GM08714 (cell line): ENCODE results near the gene SLC28A2.
"Not testable (repeated sequence)": the region's sequence is repeated elsewhere in the genome, so short reads cannot be mapped to it uniquely, and the experiment has no call there.

Experiments
- H3K4me3 ChIP-seq: fragments of 200-500 bp; sonication (Bioruptor generic); 2 replicates; pipeline ENCODE4 v1.5.1; 2014; ENCODE audit warnings: mild to moderate bottlenecking, low read length, inconsistent platforms
- ZNF274 ChIP-seq: IDR thresholded peaks from 2 replicates; pipeline ENCODE4 v1.6.1; 2012; ENCODE audit warnings: mild to moderate bottlenecking, low read depth, low read length

Gene SLC28A2

GRCh38 chr15:45234562-45235235 lies 17.3 kb upstream of the SLC28A2 start:
- H3K4me3 ChIP-seq = no peak overlapping the region
- no peak for TF ChIP-seq ZNF274

DNA sequence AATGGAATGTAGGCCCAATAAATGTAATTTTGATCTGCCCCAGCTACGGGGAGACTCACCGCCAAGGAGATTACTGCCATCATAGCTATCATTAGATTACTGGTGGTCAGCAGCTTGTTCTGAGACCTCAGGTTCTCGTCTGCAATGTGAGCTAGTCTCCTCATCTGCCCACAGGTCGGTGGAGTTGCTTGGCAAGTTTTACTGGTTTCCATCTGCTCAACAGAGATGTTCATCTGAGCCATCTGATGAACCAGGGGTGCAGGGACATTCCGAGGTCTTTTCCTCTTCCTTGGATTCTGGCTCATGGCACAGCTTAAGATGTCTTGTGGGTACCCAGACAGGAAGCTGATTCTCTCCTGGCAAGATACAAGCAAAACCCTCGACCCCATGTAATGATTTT lies 15.2 kb upstream of the SLC28A2 start:
- H3K4me3 ChIP-seq = not testable (repeated sequence)

- no peak overlapping the region for H3K4me3 ChIP-seq
- no peak for TF ChIP-seq ZNF274
Measured at GRCh38 chr15:45242289-45242688, 9.7 kb upstream of the SLC28A2 start.

DNA sequence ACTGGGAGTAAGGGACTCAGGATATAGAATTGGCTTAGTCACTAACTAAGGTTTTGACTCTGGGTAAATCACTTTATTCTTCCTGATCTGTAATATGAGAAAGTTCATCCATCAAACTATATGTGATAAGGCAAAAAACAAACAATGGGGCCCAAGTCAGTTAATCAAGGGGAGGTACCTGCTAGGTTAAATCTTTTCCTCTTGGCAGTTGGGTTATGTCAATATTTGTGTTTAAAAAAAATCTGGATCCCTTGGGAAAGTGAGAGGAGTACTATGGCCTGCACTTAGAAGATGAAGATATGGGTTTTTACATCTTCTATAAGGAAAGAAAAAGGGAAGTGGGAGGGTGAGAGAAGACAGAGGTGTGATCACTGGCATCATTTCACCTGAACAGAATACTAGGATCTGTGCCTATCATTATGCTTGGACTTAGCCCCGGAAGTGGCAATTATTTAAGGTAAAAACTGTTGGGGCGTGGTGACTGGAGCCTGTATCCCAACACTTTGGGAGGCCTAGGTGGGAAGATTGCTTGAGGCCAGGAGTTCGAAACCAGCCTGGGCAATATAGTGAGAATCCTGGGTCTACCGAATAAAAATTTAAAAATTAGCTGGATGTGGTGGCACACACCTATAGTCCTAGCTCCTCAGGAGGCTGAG lies 2.8 kb upstream of the SLC28A2 start:
- no peak for TF ChIP-seq ZNF274
- H3K4me3 ChIP-seq = no peak overlapping the region

- no peak overlapping the region for H3K4me3 ChIP-seq
- no peak for TF ChIP-seq ZNF274
Measured at GRCh38 chr15:45253330-45253729, 1.3 kb downstream of the SLC28A2 start.

DNA sequence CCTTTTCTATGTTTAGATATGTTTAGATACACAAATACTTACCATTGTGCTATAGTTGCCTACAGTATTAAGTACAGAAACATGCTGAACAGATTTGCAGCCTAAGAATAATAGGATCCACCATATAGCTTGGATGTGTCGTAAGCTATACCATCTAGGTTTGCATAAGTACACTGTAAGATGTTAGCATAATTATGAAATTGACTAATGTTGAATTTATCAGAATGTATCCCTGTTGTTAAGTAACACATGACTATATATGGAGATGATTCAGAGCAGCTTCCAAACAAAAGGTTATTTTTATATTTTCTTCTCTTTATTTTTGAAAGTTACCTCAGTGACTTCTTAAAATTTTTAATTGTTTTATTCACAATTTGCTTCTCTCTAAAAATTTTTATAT lies 2.4 kb downstream of the SLC28A2 start:
- TF ChIP-seq ZNF274 = no peak
- H3K4me3 ChIP-seq = no peak overlapping the region

DNA sequence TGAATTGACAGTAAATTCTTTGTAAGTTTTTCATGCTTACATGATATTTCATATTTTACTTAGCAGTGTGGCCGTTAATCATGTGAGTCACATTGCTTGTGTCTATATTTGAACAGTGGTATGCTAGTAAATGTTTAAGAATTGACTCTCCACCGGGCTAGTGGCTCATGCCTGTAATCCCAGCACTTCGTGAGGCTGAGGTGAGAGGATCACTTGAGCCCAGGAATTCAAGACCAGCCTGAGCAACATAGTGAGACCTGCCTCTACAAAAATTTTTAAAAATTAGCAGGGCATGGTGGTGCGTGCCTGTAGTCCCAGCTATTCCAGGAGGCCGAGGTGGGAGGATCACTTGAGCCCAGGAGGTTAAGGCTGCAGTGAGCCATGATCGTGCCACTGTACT lies 2.8 kb downstream of the SLC28A2 start:
- not testable (repeated sequence) for H3K4me3 ChIP-seq

- no peak overlapping the region for H3K4me3 ChIP-seq
- no peak for TF ChIP-seq ZNF274
Measured at GRCh38 chr15:45259796-45260195, 7.8 kb downstream of the SLC28A2 start.

- no peak overlapping the region for H3K4me3 ChIP-seq
- TF ChIP-seq ZNF274 = no peak
Measured at GRCh38 chr15:45262906-45263461, 10.9 kb downstream of the SLC28A2 start.

DNA sequence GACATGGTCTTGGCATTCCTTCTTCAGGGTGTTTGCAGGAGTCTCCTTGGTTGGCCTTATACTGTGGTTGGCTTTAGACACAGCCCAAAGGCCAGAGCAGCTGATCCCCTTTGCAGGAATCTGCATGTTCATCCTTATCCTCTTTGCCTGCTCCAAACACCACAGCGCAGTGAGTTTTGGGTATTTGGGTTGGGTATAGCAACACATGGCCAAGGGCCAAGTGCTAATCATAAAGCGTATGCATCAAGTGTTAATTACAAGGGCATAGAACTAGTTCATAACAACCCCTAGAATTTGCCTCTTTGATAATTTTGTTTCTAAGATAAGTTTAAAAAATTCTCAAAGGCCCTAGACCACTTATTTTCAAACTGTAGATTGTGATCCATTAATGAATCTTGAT lies 11.8 kb downstream of the SLC28A2 start:
- no peak for TF ChIP-seq ZNF274
- no peak overlapping the region for H3K4me3 ChIP-seq

DNA sequence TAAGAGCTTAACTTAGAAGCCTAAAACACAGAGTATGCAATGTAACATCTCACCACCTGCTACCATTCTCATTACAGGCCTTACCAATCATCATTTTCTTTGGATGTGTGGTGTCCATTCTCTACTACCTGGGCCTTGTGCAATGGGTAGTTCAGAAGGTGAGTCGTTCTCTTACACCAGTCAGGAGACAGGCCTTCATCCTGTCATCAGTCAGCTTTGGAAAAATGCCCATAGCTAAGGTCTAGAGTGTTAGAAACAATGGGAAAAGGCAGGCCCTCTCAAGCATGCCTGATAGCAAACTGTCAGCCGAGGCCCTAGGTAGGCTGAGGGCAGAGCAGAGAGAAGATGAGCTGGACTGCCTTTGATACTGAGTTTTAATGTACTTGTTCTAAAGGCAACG lies 13.5 kb downstream of the SLC28A2 start:
- TF ChIP-seq ZNF274 = no peak
- no peak overlapping the region for H3K4me3 ChIP-seq

DNA sequence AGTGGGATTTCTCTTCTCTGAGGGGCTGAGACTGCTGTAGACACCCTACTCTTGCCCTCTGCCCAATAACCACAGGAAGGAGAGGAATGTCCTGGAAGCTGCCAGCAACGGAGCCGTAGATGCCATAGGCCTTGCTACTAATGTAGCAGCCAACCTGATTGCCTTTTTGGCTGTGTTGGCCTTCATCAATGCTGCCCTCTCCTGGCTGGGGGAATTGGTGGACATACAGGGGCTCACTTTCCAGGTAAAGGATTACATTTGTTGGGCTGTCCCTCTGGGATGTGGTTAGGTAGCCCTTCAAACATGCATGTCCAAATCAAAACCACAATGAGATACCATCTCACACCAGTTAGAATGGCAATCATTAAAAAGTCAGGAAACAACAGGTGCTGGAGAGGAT lies 16.1 kb downstream of the SLC28A2 start:
- no peak overlapping the region for H3K4me3 ChIP-seq
- no peak for TF ChIP-seq ZNF274

DNA sequence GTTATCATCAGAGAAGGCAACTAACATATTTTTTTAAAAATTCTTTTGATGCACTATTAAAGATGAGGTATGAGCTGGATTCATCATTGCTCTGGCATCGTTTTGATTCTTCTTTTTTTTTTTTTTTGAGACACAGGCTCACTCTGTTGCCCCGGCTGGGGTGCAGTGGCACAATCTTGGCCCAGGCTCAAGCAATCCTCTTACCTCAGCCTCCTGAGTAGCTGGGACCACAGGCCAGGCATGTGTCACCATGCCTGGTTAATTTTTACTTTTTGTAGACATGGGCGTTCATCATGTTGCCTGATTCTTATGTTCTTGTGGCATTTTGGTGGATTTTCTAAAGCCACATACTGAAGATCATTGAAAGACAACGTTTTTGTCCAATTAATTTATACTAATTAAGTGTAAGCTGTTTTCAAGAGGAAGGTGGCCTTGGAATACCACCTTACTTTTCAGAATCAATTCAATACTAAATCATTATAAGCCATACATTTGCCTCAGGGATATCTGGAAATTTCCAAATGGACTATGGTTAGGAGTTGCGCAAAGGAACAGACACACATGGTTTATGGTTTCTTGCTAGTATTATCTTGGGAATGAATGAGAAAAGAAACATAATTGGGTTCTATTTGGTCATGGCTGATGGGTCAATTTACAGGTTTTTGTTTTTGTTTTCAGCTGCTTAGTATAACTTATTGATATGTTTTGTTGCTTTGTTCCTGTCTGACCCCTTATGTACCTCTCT lies 22.8 kb downstream of the SLC28A2 start:
- H3K4me3 ChIP-seq = no peak overlapping the region
- no peak for TF ChIP-seq ZNF274

DNA sequence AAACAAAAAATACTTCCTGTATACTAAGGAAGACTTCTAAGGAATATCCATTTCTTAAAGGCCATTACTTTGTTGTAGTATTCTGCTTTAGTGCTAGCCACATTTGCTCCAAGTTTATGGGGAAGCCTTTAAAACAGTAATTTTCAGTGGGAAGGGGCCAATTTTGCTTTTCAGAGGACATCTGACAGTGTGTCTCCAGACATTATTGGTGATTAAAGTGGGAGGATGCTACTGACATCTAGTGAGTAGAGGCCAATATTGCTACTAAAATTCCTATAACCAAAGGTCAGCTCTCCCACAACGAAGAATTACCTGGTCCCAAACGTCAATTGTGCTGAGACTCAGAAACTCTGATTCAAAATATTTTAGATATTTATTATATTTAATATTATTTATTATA lies 24.8 kb downstream of the SLC28A2 start:
- TF ChIP-seq ZNF274 = no peak
- no peak overlapping the region for H3K4me3 ChIP-seq

- H3K4me3 ChIP-seq = peak overlapping the region; percentile 81
- no peak for TF ChIP-seq ZNF274
Measured at GRCh38 chr15:45279024-45279698, 27.1 kb downstream of the SLC28A2 start.
